SHP77 (cell line): Measurements from ENCODE around the gene SPG21.
"Not testable (repeated sequence)": the region's sequence is repeated elsewhere in the genome, so short reads cannot be mapped to it uniquely, and the experiment has no call there.

ENCODE experiments used
- DNase-seq, 2 experiments: peaks; one replicate each; lab custom pipeline; 2025; lab: John Stamatoyannopoulos, UW

Gene SPG21

GRCh38 chr15:64989416-64990167, at the start of gene SPG21:
Gene SPG21, minus strand, starts transcription at chr15:64989914. Its CDS starts 6,345 bp downstream, at chr15:64983569.
- DNase-seq, result peak; percentile 92 to 95

- DNase-seq, result no peak
Observed at GRCh38 chr15:65038836-65039235, 49.1 kb upstream of the SPG21 start.

GRCh38 chr15:65038428-65038827, 48.7 kb upstream of the SPG21 start:
- DNase-seq, result no peak

- no peak for DNase-seq
Observed at GRCh38 chr15:65037309-65037708, 47.6 kb upstream of the SPG21 start.

GRCh38 chr15:65034719-65035118, 45.0 kb upstream of the SPG21 start:
- DNase-seq, result no peak

GRCh38 chr15:65033659-65034269, 44.0 kb upstream of the SPG21 start:
- DNase-seq, result peak; percentile 53 to 57

GRCh38 chr15:65032801-65033537, 43.3 kb upstream of the SPG21 start:
- DNase-seq, result peak; percentile 91 to 93

GRCh38 chr15:65029736-65030208, 40.1 kb upstream of the SPG21 start:
- no peak for DNase-seq

- DNase-seq, result peak; percentile 80 to 82
Observed at GRCh38 chr15:65028921-65029735, 39.4 kb upstream of the SPG21 start, which contains the start of gene MTFMT. Gene MTFMT, minus strand, starts transcription at chr15:65029639. Its CDS starts 26 bp downstream, at chr15:65029613.

- DNase-seq, result no peak
Observed at GRCh38 chr15:65028338-65028737, 38.6 kb upstream of the SPG21 start.

GRCh38 chr15:65027593-65027992, 37.9 kb upstream of the SPG21 start:
- DNase-seq, result no peak

GRCh38 chr15:65026756-65027155, 37.0 kb upstream of the SPG21 start:
- DNase-seq, result no peak

- no peak for DNase-seq
Observed at GRCh38 chr15:65021488-65021887, 31.8 kb upstream of the SPG21 start.

GRCh38 chr15:65020419-65020818, 30.7 kb upstream of the SPG21 start:
- no peak for DNase-seq

- not testable (repeated sequence) for DNase-seq
Observed at GRCh38 chr15:65011198-65011597, 21.5 kb upstream of the SPG21 start.

GRCh38 chr15:65008983-65009382, 19.3 kb upstream of the SPG21 start:
- no peak for DNase-seq

GRCh38 chr15:65006876-65007275, 17.2 kb upstream of the SPG21 start:
- DNase-seq, result no peak

- DNase-seq, result no peak
Observed at GRCh38 chr15:65004993-65005392, 15.3 kb upstream of the SPG21 start.

- DNase-seq, result no peak
Observed at GRCh38 chr15:64997745-64998375, 8.1 kb upstream of the SPG21 start.

- DNase-seq, result no peak
Observed at GRCh38 chr15:64997066-64997465, 7.4 kb upstream of the SPG21 start.

GRCh38 chr15:64993290-64993689, 3.6 kb upstream of the SPG21 start:
- DNase-seq, result no peak
